Loucy (cell line): ENCODE results near the gene NKX1-1.

ENCODE experiments used
- EZH2phosphoT487 ChIP-seq: fragments of 200-600 bp; IDR thresholded peaks from 2 replicates; pipeline ENCODE4 v1.6.1; 2018; ENCODE audit warnings: antibody characterized with exemption, mild to moderate bottlenecking, moderate library complexity, borderline replicate concordance
- TF ChIP-seq, protein P1 (sequence below): fragments of 200-600 bp; sonication (generic); conservative IDR thresholded peaks from 2 replicates; pipeline ENCODE4 v1.5.1; 2014; ENCODE audit warnings: mild to moderate bottlenecking, antibody characterized with exemption, low read length

DNA sequence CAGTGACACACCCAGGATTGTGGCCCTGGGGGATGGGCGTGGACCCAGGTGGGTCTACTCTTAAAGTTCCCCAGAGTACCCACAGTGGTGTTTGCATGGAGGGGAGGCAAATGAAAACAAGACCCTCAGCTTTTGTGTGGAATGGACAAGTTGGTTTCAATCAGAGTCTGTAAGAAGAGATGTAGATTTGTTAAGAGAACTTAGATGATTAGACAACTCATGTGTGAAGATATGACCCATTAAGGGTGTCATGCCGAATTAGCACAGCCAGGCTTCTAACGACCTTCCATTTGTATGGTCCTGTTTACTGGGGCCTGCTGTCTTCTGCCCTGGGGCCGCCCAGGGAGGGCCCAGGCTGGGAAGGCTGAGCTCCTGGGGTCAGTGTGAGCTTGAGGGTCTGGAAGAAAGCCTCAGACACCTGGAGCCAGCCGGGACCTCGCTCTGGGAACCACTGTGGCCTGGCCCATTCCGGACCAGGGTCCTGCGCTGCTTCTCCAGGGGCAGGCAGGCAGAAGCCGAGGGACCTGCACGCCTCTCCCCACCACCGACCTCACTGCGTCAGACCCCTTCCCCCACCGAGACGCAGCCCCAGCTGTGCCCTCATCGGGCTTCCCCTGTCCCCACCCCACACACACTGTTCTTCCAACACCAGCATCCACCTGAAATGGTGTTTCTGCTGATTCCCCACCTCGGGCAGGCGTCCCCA, 38.9 kb downstream of the NKX1-1 start:
- TF ChIP-seq, protein P1, sequence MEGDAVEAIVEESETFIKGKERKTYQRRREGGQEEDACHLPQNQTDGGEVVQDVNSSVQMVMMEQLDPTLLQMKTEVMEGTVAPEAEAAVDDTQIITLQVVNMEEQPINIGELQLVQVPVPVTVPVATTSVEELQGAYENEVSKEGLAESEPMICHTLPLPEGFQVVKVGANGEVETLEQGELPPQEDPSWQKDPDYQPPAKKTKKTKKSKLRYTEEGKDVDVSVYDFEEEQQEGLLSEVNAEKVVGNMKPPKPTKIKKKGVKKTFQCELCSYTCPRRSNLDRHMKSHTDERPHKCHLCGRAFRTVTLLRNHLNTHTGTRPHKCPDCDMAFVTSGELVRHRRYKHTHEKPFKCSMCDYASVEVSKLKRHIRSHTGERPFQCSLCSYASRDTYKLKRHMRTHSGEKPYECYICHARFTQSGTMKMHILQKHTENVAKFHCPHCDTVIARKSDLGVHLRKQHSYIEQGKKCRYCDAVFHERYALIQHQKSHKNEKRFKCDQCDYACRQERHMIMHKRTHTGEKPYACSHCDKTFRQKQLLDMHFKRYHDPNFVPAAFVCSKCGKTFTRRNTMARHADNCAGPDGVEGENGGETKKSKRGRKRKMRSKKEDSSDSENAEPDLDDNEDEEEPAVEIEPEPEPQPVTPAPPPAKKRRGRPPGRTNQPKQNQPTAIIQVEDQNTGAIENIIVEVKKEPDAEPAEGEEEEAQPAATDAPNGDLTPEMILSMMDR, result no peak
- TF ChIP-seq EZH2phosphoT487, result no peak
